Adrenal gland (tissue), 12 donors: ENCODE results near the gene MICOS13. TPM values are rescaled to one million over a fixed set of nuclear protein-coding genes. Genes with fewer than 3 reads are reported as not detected.

Source experiments
- DNase-seq, 7 donors: peaks; one replicate each; pipeline ENCODE4 v3.0.0-alpha.2; 2019 to 2020
- H3K27ac ChIP-seq, 5 donors: fragments of 200-600 bp; sonication (generic) in 4 of 5; 1 replicate in 3 of 5; 2 replicates in 2 of 5; pipeline versions ENCODE4 v1.5.1 to v1.8.0; 2016 to 2020; ENCODE audit warnings: mild to moderate bottlenecking in 1 of 5
- H3K27me3 ChIP-seq: fragments of 200-600 bp; 2 replicates; pipeline ENCODE4 v1.8.0; 2021
- H3K36me3 ChIP-seq, 2 donors: fragments of 200-600 bp; replicated peaks in 1 of 2; 1 replicate in 1 of 2; 2 replicates in 1 of 2; pipeline versions ENCODE4 v1.5.1 to v1.8.0; 2018 to 2022
- H3K4me1 ChIP-seq, 2 donors: fragments of 200-600 bp; replicated peaks in 1 of 2; 1 replicate in 1 of 2; 2 replicates in 1 of 2; pipeline versions ENCODE4 v1.5.1 to v1.8.0; 2018 to 2021
- H3K4me3 ChIP-seq, 4 donors: fragments of 200-600 bp; sonication (generic) in 3 of 4; one replicate each; pipeline ENCODE4 v1.5.1; 2016 to 2018
- H3K9me3 ChIP-seq, 3 donors: fragments of 200-600 bp; sonication (generic) in 1 of 3; replicated peaks in 1 of 3; 1 replicate in 2 of 3; 2 replicates in 1 of 3; pipeline versions ENCODE4 v1.5.1 to v1.8.0; 2016 to 2021
- CTCF ChIP-seq, 6 experiments: fragments of 450-650 bp in 4 of 6; fragments of 200-600 bp in 2 of 6; sonication (generic) in 1 of 6; IDR thresholded peaks; 1 replicate in 5 of 6; 2 replicates in 1 of 6; pipeline versions ENCODE4 v1.5.1 to v1.8.0; 2016 to 2021; ENCODE audit warnings: antibody characterized with exemption in 6 of 6, mild to moderate bottlenecking in 2 of 6, moderate library complexity in 1 of 6
- POLR2A ChIP-seq, 2 donors: fragments of 450-650 bp; IDR thresholded peaks; one replicate each; pipeline ENCODE4 v1.6.1; 2017; ENCODE audit warnings: antibody characterized with exemption in 2 of 2, mild to moderate bottlenecking in 2 of 2, moderate library complexity in 1 of 2
- WGBS, 4 donors: extraction: QIAGEN DNeasy Blood & Tissue Kit in 2 of 4; methylation state at CpG; one replicate each; pipeline versions ENCODE4 v1.1.5 to v1.1.7; 2013 to 2017; 5-methylcytosine and 5-hydroxymethylcytosine counted together
- intact Hi-C, 2 donors: fragments of 100-400 bp; cut with DNase I; formaldehyde crosslinking; loops; one replicate each; pipeline versions ENCODE4 v1.14.1 to v1.15.0; 2022 to 2023
- polyA plus RNA-seq, 3 donors: library from polyadenylated mRNA; stranded (reverse); fragments of 200-250 nt in 2 of 3; fragments of 350-450 nt in 1 of 3; fragmentation: Illumina TruSeq in 1 of 3; extraction: RNeasy Lipid Tissue Mini Kit (QIAGEN cat#74804) in 1 of 3; gene quantifications; one replicate each; pipeline ENCODE4 v1.2.3, GENCODE V29; 2013 to 2014
- total RNA-seq, 9 donors: library from RNA; depleted of rRNA in 4 of 9; stranded (reverse); fragments of >200 nt in 4 of 9; fragments of 120-200 nt in 1 of 9; fragmentation: NEBNext Ultra II Directional in 1 of 9; extraction: Animal tissue kit (Norgen Biotek cat#: 25700) in 1 of 9; gene quantifications; one replicate each; pipeline versions ENCODE4 v1.1.0 to v1.2.4, GENCODE V29; 2013 to 2023
- donor health status: healthy with polysubstance abuse.
- donor health status: Bipolar disorder and iron deficiency.
- donor health status: DM: yes; HTN: yes; CAD: no.
- donor health status: DM: no; HTN: no; CAD: no.
- donor health status: DM: no; HTN: no; CAD: no.
- donor health status: DM: yes; HTN: yes; CAD: no.

The MICOS13 gene
- total and polyA plus RNA-seq, 12 donors = 23.4 to 211 (median 66.2) TPM

- WGBS, 4 donors = 88 to 91% (median 88%) methylated on average over 19 to 25 of the region's 25 CpGs
- Histone ChIP-seq H3K27ac (no peak overlapping the region), H3K4me3 (no peak overlapping the region), H3K4me1 (peaks cover 0 to 19% of the 10 kb centered on the region in 2 donors), H3K36me3 (peaks cover 0 to 68% of the 10 kb centered on the region in 2 donors), H3K27me3 (no peaks in the 10 kb centered on the region), H3K9me3 (no peaks in the 10 kb centered on the region)
- TF ChIP-seq CTCF (IDR thresholded peaks at IDR 0.05) (no peak), POLR2A (IDR thresholded peaks at IDR 0.05) (no peak)
- intact Hi-C loops = no loop called here
- peak in 1 of 7 donors; percentile 18 for DNase-seq
Observed at GRCh38 chr19:5711713-5712161, 31.4 kb upstream of the MICOS13 start.

DNA sequence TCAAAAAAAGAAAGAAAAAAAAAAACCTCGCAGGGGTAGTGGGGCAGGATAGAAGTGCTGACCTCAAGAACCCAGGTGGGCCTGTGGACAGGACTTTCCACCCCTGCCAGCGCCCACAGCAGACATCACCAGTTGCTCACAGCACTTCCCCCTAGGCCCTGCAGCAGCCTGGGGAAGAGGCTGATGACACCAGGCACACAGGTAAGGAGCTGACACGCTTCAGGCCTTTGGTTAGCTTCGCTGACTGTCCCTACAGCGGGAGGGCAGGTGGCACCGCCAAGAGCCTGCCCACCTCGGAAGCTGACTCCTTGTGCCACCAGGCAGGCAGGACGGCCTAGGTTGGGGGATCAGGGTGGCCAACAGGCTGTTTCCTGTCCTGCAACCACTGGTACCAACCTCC, 30.7 kb upstream of the MICOS13 start:
- DNase-seq = no peak
- no peak for TF ChIP-seq CTCF (IDR thresholded peaks at IDR 0.05)
- Histone ChIP-seq H3K27ac (no peak overlapping the region), H3K4me1 (peaks cover 0 to 13% of the 10 kb centered on the region in 2 donors), H3K36me3 (peaks cover 0 to 75% of the 10 kb centered on the region in 2 donors), H3K27me3 (no peaks in the 10 kb centered on the region), H3K9me3 (no peaks in the 10 kb centered on the region), H3K4me3 (no peak overlapping the region)
- 89 to 97% (median 91%) methylated on average over 5 to 8 of the region's 8 CpGs for WGBS, 4 donors
- intact Hi-C loops = no loop called here

DNA sequence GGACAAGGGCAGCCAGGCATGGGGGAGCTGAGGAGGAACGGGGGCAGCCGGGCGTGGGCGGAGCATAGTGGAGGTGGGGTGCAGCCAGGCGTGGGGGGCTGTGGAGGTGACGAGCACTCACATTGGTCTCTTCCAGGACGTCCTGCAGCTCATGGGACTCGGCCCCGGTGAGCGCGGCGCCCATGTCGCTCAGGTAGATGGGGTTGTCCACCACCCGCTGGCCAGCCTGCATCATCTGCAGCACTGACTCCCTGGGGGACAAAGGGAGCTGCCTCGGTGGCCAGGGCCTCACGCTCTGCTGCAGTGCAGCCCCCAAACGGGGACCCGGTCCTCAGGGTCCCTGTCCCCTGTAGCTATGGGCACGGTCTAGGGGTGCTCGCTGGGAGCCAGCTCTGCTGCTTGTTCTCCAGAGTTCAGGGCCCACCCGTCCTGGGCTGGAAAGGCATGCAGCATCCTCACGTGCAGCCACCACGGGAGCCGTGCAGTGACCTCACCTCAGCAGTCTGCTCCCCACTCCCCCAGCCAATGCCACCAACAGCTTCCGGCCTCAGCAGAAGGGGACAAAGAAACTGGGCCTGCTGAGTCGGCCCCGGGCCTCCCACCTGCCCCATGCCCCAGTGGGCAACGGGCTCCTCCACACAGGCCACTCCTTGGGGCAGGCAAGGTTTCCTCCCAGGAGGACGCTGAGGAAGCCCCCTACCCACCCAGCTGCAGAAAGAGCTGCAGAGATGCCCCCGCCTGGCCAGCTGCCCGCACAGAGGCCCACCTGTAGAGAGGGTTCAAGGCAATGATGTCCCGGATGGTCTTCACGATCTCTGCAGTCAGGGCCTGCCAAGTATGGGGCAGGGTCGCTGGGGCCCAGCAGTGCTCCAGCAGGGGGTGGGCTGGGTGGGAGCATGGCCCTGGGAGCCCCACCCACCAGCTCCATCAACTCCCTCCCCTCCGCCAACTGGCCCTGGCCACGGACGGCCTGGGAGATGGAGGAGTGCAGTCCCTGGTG, 27.6 kb upstream of the MICOS13 start:
- 84 to 91% (median 87%) methylated on average over 13 to 37 of the region's 37 CpGs for WGBS, 4 donors
- peaks cover 0 to 92% of the 10 kb centered on the region in 2 donors for H3K36me3 ChIP-seq

More for the DNA sequence above, 27.6 kb upstream of the MICOS13 start:
- peak in 3 of 7 donors; percentile 29 to 38 (median 34) for DNase-seq
- H3K9me3 ChIP-seq = no peaks in the 10 kb centered on the region
- H3K27me3 ChIP-seq = no peaks in the 10 kb centered on the region
- peak overlapping the region in 3 of 5 donors; percentile 75 to 85 (median 85) for H3K27ac ChIP-seq
- intact Hi-C loops = no loop called here
- no peak overlapping the region for H3K4me3 ChIP-seq
- H3K4me1 ChIP-seq = peaks cover 0 to 20% of the 10 kb centered on the region in 2 donors
- TF ChIP-seq POLR2A (IDR thresholded peaks at IDR 0.05) (no peak), CTCF (IDR thresholded peaks at IDR 0.05) (no peak)
